SK-N-MC (cell line): ENCODE results near the gene FAM98B.

Experiments used
- EZH2 ChIP-seq: fragments of 200-600 bp; sonication (generic); IDR thresholded peaks from one replicate; pipeline ENCODE4 v1.6.1; 2017; ENCODE audit warnings: antibody characterized with exemption
- POLR2AphosphoS5 ChIP-seq: IDR thresholded peaks from 2 replicates; pipeline ENCODE4 v1.6.1; 2012; ENCODE audit warnings: mild to moderate bottlenecking, low read depth, low read length, borderline replicate concordance

DNA sequence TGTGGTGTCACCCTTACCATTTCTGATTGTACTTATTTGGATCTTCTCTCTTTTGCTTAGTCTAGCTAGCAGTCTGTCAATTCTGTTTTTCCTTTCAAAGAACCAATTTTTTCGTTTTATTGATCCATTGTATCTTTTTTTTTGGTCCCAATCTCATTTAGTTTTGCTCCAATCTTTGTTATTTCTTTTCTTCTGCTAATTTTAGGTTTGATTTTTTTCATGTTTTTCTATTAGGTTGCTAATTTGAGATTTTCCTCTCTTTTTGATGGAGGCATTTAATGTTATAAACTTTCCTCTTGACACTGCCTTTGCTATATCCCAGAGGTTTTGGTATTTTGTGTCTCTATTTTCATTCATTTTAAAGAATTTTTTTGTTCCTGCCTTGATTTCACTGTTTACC lies 16.9 kb upstream of the FAM98B start:
- TF ChIP-seq POLR2AphosphoS5 (no peak), EZH2 (no peak)
